Nephron progenitor cell (in vitro differentiated cells): ENCODE data around the gene PBX4.

Experiments
- DNase-seq: peaks from one replicate; pipeline ENCODE4 v3.0.0; 2021
- H3K27ac Mint-ChIP-seq: 2 replicates; pipeline ENCODE4 v1.8.0; 2021; ENCODE audit warnings: mild to moderate bottlenecking, moderate library complexity, mixed read lengths
- H3K27me3 Mint-ChIP-seq: 2 replicates; pipeline ENCODE4 v1.8.0; 2021; ENCODE audit warnings: mild to moderate bottlenecking, low read depth, mixed read lengths; ENCODE audit not compliant: poor library complexity
- H3K36me3 Mint-ChIP-seq: 2 replicates; pipeline ENCODE4 v1.8.0; 2021; ENCODE audit warnings: low read depth, mixed read lengths
- H3K4me1 Mint-ChIP-seq: 2 replicates; pipeline ENCODE4 v1.8.0; 2021; ENCODE audit warnings: mixed read lengths
- H3K4me3 Mint-ChIP-seq: 2 replicates; pipeline ENCODE4 v1.8.0; 2021; ENCODE audit warnings: mild to moderate bottlenecking, moderate library complexity, mixed read lengths
- H3K9me3 Mint-ChIP-seq: 2 replicates; pipeline ENCODE4 v1.8.0; 2021; ENCODE audit warnings: mild to moderate bottlenecking, moderate library complexity, mixed read lengths
- CTCF ChIP-seq: fragments of 200-600 bp; sonication (generic); IDR thresholded peaks from 2 replicates; pipeline ENCODE4 v1.5.0; 2021; ENCODE audit warnings: antibody characterized with exemption

PBX4 gene

GRCh38 chr19:19515642-19516519 is 102.6 kb downstream of the PBX4 start, which contains the start of gene NDUFA13:
TSS of gene NDUFA13 (plus strand) at chr19:19516225. CDS start at chr19:19516239, 14 bp downstream.
- no peaks in the 10 kb centered on the region for H3K9me3 Mint-ChIP-seq
- DNase-seq = peak; percentile 96
- peak within 1 kb of the TSS; percentile 93 for H3K4me3 Mint-ChIP-seq
- H3K4me1 Mint-ChIP-seq = peaks cover 23% of the 10 kb centered on the region
- H3K36me3 Mint-ChIP-seq = peaks cover 31% of the 10 kb centered on the region
- peak within 1 kb of the TSS; percentile 86 for H3K27ac Mint-ChIP-seq
- TF ChIP-seq CTCF = no peak
- H3K27me3 Mint-ChIP-seq = no peaks in the 10 kb centered on the region

GRCh38 chr19:19514881-19515641 is 103.4 kb downstream of the PBX4 start, which contains the start of gene TSSK6:
TSS of gene TSSK6 (minus strand) at chr19:19515548. CDS start at chr19:19515427, 121 bp downstream.
- peaks cover 25% of the 10 kb centered on the region for H3K4me1 Mint-ChIP-seq
- DNase-seq = no peak
- no peaks in the 10 kb centered on the region for H3K9me3 Mint-ChIP-seq
- no peaks in the 10 kb centered on the region for H3K27me3 Mint-ChIP-seq
- H3K36me3 Mint-ChIP-seq = peaks cover 23% of the 10 kb centered on the region
- TF ChIP-seq CTCF = no peak
- peak within 1 kb of the TSS; percentile 93 for H3K4me3 Mint-ChIP-seq
- peak within 1 kb of the TSS; percentile 86 for H3K27ac Mint-ChIP-seq

GRCh38 chr19:19514215-19514657 is 104.3 kb downstream of the PBX4 start:
- no peak for DNase-seq
- H3K27me3 Mint-ChIP-seq = no peaks in the 10 kb centered on the region
- H3K9me3 Mint-ChIP-seq = no peaks in the 10 kb centered on the region
- H3K4me1 Mint-ChIP-seq = peaks cover 19% of the 10 kb centered on the region
- peaks cover 15% of the 10 kb centered on the region for H3K36me3 Mint-ChIP-seq
- H3K4me3 Mint-ChIP-seq = no peak overlapping the region
- H3K27ac Mint-ChIP-seq = no peak overlapping the region
- TF ChIP-seq CTCF = no peak

GRCh38 chr19:19513682-19514081 is 104.8 kb downstream of the PBX4 start:
- Mint-ChIP-seq H3K36me3 (peaks cover 11% of the 10 kb centered on the region), H3K27ac (no peak overlapping the region), H3K4me1 (peaks cover 16% of the 10 kb centered on the region), H3K4me3 (no peak overlapping the region), H3K9me3 (no peaks in the 10 kb centered on the region), H3K27me3 (no peaks in the 10 kb centered on the region)
- TF ChIP-seq CTCF = no peak
- no peak for DNase-seq
